Adipocyte (in vitro differentiated cells): ENCODE measurements around the gene HEPHL1.

Experiments used
- DNase-seq: peaks from one replicate; pipeline ENCODE4 v3.0.0-alpha.2; 2015; ENCODE audit warnings: low read depth
- H3K27me3 ChIP-seq: replicated peaks from 2 replicates; pipeline ENCODE4 v1.7.0; 2013; ENCODE audit warnings: mild to moderate bottlenecking, low read length, moderate library complexity; ENCODE audit not compliant: control insufficient read depth, insufficient read depth
- H3K36me3 ChIP-seq: 2 replicates; pipeline ENCODE4 v1.7.0; 2013; ENCODE audit warnings: low read length, mild to moderate bottlenecking, moderate library complexity; ENCODE audit not compliant: control insufficient read depth, insufficient read depth, severe bottlenecking
- H3K4me1 ChIP-seq: 2 replicates; pipeline ENCODE4 v1.7.0; 2013; ENCODE audit warnings: mild to moderate bottlenecking, low read length, moderate library complexity; ENCODE audit not compliant: control insufficient read depth, insufficient read depth
- H3K4me3 ChIP-seq: 2 replicates; pipeline ENCODE4 v1.7.0; 2013; ENCODE audit warnings: mild to moderate bottlenecking, low read length, moderate library complexity
- H3K9ac ChIP-seq: 2 replicates; pipeline ENCODE4 v1.7.0; 2013; ENCODE audit warnings: mild to moderate bottlenecking, low read length, moderate library complexity
- H3K9me3 ChIP-seq: 2 replicates; pipeline ENCODE4 v1.7.0; 2013; ENCODE audit warnings: mild to moderate bottlenecking, low read length, moderate library complexity; ENCODE audit not compliant: control insufficient read depth

Gene HEPHL1

GRCh38 chr11:94048032-94048709 lies 27.0 kb downstream of the HEPHL1 start:
- Histone ChIP-seq H3K36me3 (no peaks in the 10 kb centered on the region), H3K9ac (no peak overlapping the region), H3K27me3 (peaks cover 9% of the 10 kb centered on the region), H3K4me1 (no peaks in the 10 kb centered on the region), H3K9me3 (peaks cover 4% of the 10 kb centered on the region), H3K4me3 (no peak overlapping the region)
- no peak for DNase-seq

- Histone ChIP-seq H3K9me3 (peaks cover 4% of the 10 kb centered on the region), H3K9ac (no peak overlapping the region), H3K27me3 (no peaks in the 10 kb centered on the region), H3K36me3 (no peaks in the 10 kb centered on the region), H3K4me1 (no peaks in the 10 kb centered on the region), H3K4me3 (no peak overlapping the region)
- DNase-seq = no peak
Measured at GRCh38 chr11:94049351-94049750, 28.2 kb downstream of the HEPHL1 start.

GRCh38 chr11:94058630-94059029 lies 37.5 kb downstream of the HEPHL1 start:
- H3K9me3 ChIP-seq = no peaks in the 10 kb centered on the region
- DNase-seq = no peak
- H3K27me3 ChIP-seq = no peaks in the 10 kb centered on the region
- H3K4me1 ChIP-seq = no peaks in the 10 kb centered on the region
- no peak overlapping the region for H3K9ac ChIP-seq
- no peaks in the 10 kb centered on the region for H3K36me3 ChIP-seq
- no peak overlapping the region for H3K4me3 ChIP-seq

GRCh38 chr11:94059065-94059464 lies 37.9 kb downstream of the HEPHL1 start:
- DNase-seq = no peak
- Histone ChIP-seq H3K27me3 (no peaks in the 10 kb centered on the region), H3K9me3 (no peaks in the 10 kb centered on the region), H3K36me3 (no peaks in the 10 kb centered on the region), H3K4me3 (no peak overlapping the region), H3K9ac (no peak overlapping the region), H3K4me1 (no peaks in the 10 kb centered on the region)

GRCh38 chr11:94060401-94060800 lies 39.2 kb downstream of the HEPHL1 start:
- H3K36me3 ChIP-seq = no peaks in the 10 kb centered on the region

GRCh38 chr11:94062360-94062759 lies 41.2 kb downstream of the HEPHL1 start:
- no peak overlapping the region for H3K9ac ChIP-seq
- no peak for DNase-seq
- no peaks in the 10 kb centered on the region for H3K27me3 ChIP-seq
- no peak overlapping the region for H3K4me3 ChIP-seq
- H3K9me3 ChIP-seq = no peaks in the 10 kb centered on the region
- H3K4me1 ChIP-seq = no peaks in the 10 kb centered on the region
- no peaks in the 10 kb centered on the region for H3K36me3 ChIP-seq

More at GRCh38 chr11:94060401-94060800, 39.2 kb downstream of the HEPHL1 start:
- Histone ChIP-seq H3K4me3 (no peak overlapping the region), H3K9me3 (no peaks in the 10 kb centered on the region), H3K4me1 (no peaks in the 10 kb centered on the region), H3K9ac (no peak overlapping the region), H3K27me3 (no peaks in the 10 kb centered on the region)
- no peak for DNase-seq

- DNase-seq = no peak
- Histone ChIP-seq H3K36me3 (no peaks in the 10 kb centered on the region), H3K4me3 (no peak overlapping the region), H3K9me3 (no peaks in the 10 kb centered on the region), H3K9ac (no peak overlapping the region), H3K4me1 (no peaks in the 10 kb centered on the region), H3K27me3 (no peaks in the 10 kb centered on the region)
Measured at GRCh38 chr11:94066901-94067429, 45.8 kb downstream of the HEPHL1 start.

GRCh38 chr11:94068764-94069163 lies 47.6 kb downstream of the HEPHL1 start:
- no peak for DNase-seq
- no peak overlapping the region for H3K9ac ChIP-seq
- H3K36me3 ChIP-seq = no peaks in the 10 kb centered on the region
- H3K9me3 ChIP-seq = no peaks in the 10 kb centered on the region
- no peaks in the 10 kb centered on the region for H3K27me3 ChIP-seq
- no peak overlapping the region for H3K4me3 ChIP-seq
- H3K4me1 ChIP-seq = no peaks in the 10 kb centered on the region

GRCh38 chr11:94077552-94078293 lies 56.6 kb downstream of the HEPHL1 start:
- no peak overlapping the region for H3K4me3 ChIP-seq

GRCh38 chr11:94084164-94084563 lies 63.0 kb downstream of the HEPHL1 start:
- Histone ChIP-seq H3K36me3 (no peaks in the 10 kb centered on the region), H3K9me3 (no peaks in the 10 kb centered on the region), H3K4me3 (no peak overlapping the region), H3K27me3 (no peaks in the 10 kb centered on the region), H3K4me1 (no peaks in the 10 kb centered on the region), H3K9ac (no peak overlapping the region)
- DNase-seq = no peak

More at GRCh38 chr11:94077552-94078293, 56.6 kb downstream of the HEPHL1 start:
- Histone ChIP-seq H3K9me3 (no peaks in the 10 kb centered on the region), H3K27me3 (no peaks in the 10 kb centered on the region), H3K4me1 (no peaks in the 10 kb centered on the region), H3K36me3 (no peaks in the 10 kb centered on the region), H3K9ac (no peak overlapping the region)
- no peak for DNase-seq

- no peaks in the 10 kb centered on the region for H3K27me3 ChIP-seq
- H3K9me3 ChIP-seq = no peaks in the 10 kb centered on the region
- no peaks in the 10 kb centered on the region for H3K4me1 ChIP-seq
- no peaks in the 10 kb centered on the region for H3K36me3 ChIP-seq
- H3K4me3 ChIP-seq = no peak overlapping the region
- no peak overlapping the region for H3K9ac ChIP-seq
- DNase-seq = no peak
Measured at GRCh38 chr11:94088906-94089305, 67.8 kb downstream of the HEPHL1 start.
